H1 (cell line): ENCODE measurements around the gene CNOT6. TPM values are rescaled to one million over a fixed set of nuclear protein-coding genes. Genes with fewer than 3 reads are reported as not detected.

Experiments used
- CTCF ChIA-PET: fragments of 300-600 bp; sonication (Branson Sonifier 250); formaldehyde crosslinking; loops from one replicate; lab custom pipeline; 2021; ENCODE audit not compliant: partially characterized antibody; lab: Charles Lee
- POLR2A ChIA-PET: fragments of 300-600 bp; sonication (Branson Sonifier 250); formaldehyde crosslinking; loops from one replicate; lab custom pipeline; 2021; ENCODE audit warnings: inconsistent platforms; ENCODE audit not compliant: partially characterized antibody; lab: Charles Lee
- DNase-seq, 2 experiments: peaks; one replicate each; pipeline versions ENCODE4 v3.0.0 to v3.0.0-alpha.2; 2010 to 2022; ENCODE audit warnings: low spot score in 2 of 2, low read depth in 1 of 2, mixed read lengths in 1 of 2
- FAIRE-seq: peaks from 2 replicates; lab custom pipeline; 2011; peaks lifted over from hg19 to GRCh38; lab: Jason Lieb, UNC
- H2AFZ ChIP-seq: 2 replicates; pipeline ENCODE4 v1.8.1; 2012; ENCODE audit warnings: low read length, inconsistent platforms
- H2AK5ac ChIP-seq: 2 replicates; pipeline ENCODE4 v1.6.1; 2013; ENCODE audit warnings: low read depth, low read length
- H2BK120ac ChIP-seq: replicated peaks from 2 replicates; pipeline ENCODE3; 2013; ENCODE audit warnings: low read depth, low read length, inconsistent platforms
- H2BK12ac ChIP-seq: 2 replicates; pipeline ENCODE4 v1.6.1; 2013; ENCODE audit warnings: low read depth, low read length
- H2BK15ac ChIP-seq: 2 replicates; pipeline ENCODE4 v1.6.1; 2013; ENCODE audit warnings: low read length
- H2BK20ac ChIP-seq: 2 replicates; pipeline ENCODE4 v1.6.1; 2013; ENCODE audit warnings: low read length
- H2BK5ac ChIP-seq: 2 replicates; pipeline ENCODE4 v1.6.1; 2013; ENCODE audit warnings: low read depth, low read length
- H3K14ac ChIP-seq: 2 replicates; pipeline ENCODE4 v1.6.1; 2013; ENCODE audit warnings: inconsistent platforms; ENCODE audit not compliant: insufficient read length
- H3K18ac ChIP-seq: 2 replicates; pipeline ENCODE4 v1.6.1; 2013; ENCODE audit warnings: low read length; ENCODE audit errors: extremely low read depth
- H3K23ac ChIP-seq: 2 replicates; pipeline ENCODE4 v1.6.1; 2013; ENCODE audit warnings: inconsistent platforms; ENCODE audit not compliant: insufficient read length
- H3K23me2 ChIP-seq: 2 replicates; pipeline ENCODE4 v1.6.1; 2013; ENCODE audit warnings: low read depth, low read length
- H3K27ac ChIP-seq: 2 replicates; pipeline ENCODE4 v1.6.1; 2011; ENCODE audit warnings: low read depth, low read length, inconsistent platforms
- H3K27me3 ChIP-seq, 4 experiments: replicated peaks in 1 of 4; 1 replicate in 1 of 4; 2 replicates in 3 of 4; pipeline versions ENCODE4 v1.6.1 to v1.8.1; 2011 to 2013; ENCODE audit warnings: low read length in 3 of 4, mild to moderate bottlenecking in 3 of 4, inconsistent platforms in 2 of 4, mixed read lengths in 2 of 4, moderate library complexity in 1 of 4; ENCODE audit not compliant: control insufficient read depth in 3 of 4, insufficient read depth in 3 of 4; ENCODE audit errors: extremely low read depth in 1 of 4
- H3K36me3 ChIP-seq, 4 experiments: 2 replicates each; pipeline versions ENCODE4 v1.6.1 to v1.8.1; 2011 to 2013; ENCODE audit warnings: mild to moderate bottlenecking in 4 of 4, low read length in 3 of 4, moderate library complexity in 2 of 4, control low read depth in 1 of 4, inconsistent platforms in 1 of 4; ENCODE audit not compliant: insufficient read depth in 4 of 4, control insufficient read depth in 2 of 4
- H3K4ac ChIP-seq: replicated peaks from 2 replicates; pipeline ENCODE3; 2013; ENCODE audit warnings: low read length, low read depth, mixed read lengths, inconsistent platforms; ENCODE audit not compliant: insufficient read length
- H3K4me1 ChIP-seq, 4 experiments: replicated peaks in 1 of 4; 1 replicate in 1 of 4; 2 replicates in 3 of 4; pipeline versions ENCODE4 v1.6.1 to v1.8.1; 2011 to 2013; ENCODE audit warnings: low read length in 3 of 4, inconsistent platforms in 2 of 4, mixed read lengths in 1 of 4; ENCODE audit not compliant: insufficient read depth in 4 of 4, control insufficient read depth in 3 of 4
- H3K4me2 ChIP-seq, 2 experiments: 2 replicates each; pipeline versions ENCODE4 v1.6.1 to v1.8.1; 2011 to 2013; ENCODE audit warnings: low read depth in 2 of 2, low read length in 2 of 2, control low read depth in 1 of 2, inconsistent platforms in 1 of 2, mild to moderate bottlenecking in 1 of 2; ENCODE audit not compliant: insufficient read depth in 1 of 2
- H3K4me3 ChIP-seq, 4 experiments: fragments of 200-600, 300-600 bp in 1 of 4; sonication (generic), shearing (Covaris generic), sonication (Bioruptor Twin) in 1 of 4; 2 replicates each; pipeline versions ENCODE4 v1.5.1 to v1.8.1; 2011 to 2016; ENCODE audit warnings: low read length in 4 of 4, low read depth in 3 of 4, control low read depth in 2 of 4, inconsistent platforms in 2 of 4, mild to moderate bottlenecking in 2 of 4, mixed read lengths in 1 of 4, moderate library complexity in 1 of 4; ENCODE audit not compliant: insufficient read depth in 2 of 4; ENCODE audit errors: extremely low read depth in 1 of 4
- H3K56ac ChIP-seq: replicated peaks from 2 replicates; pipeline ENCODE3; 2013; ENCODE audit warnings: low read depth, mild to moderate bottlenecking, mixed read lengths, low read length, inconsistent platforms; ENCODE audit not compliant: insufficient read length
- H3K79me1 ChIP-seq: 2 replicates; pipeline ENCODE4 v1.6.1; 2013; ENCODE audit warnings: low read depth, low read length, control low read depth
- H3K79me2 ChIP-seq, 2 experiments: 2 replicates each; pipeline versions ENCODE4 v1.6.1 to v1.8.1; 2012 to 2013; ENCODE audit warnings: low read length in 2 of 2, mild to moderate bottlenecking in 2 of 2, inconsistent platforms in 1 of 2; ENCODE audit not compliant: insufficient read depth in 2 of 2, control insufficient read depth in 1 of 2
- H3K9ac ChIP-seq, 4 experiments: replicated peaks in 1 of 4; 1 replicate in 1 of 4; 2 replicates in 3 of 4; pipeline versions ENCODE4 v1.6.1 to v1.8.1; 2011 to 2013; ENCODE audit warnings: low read depth in 3 of 4, low read length in 3 of 4, control low read depth in 2 of 4, mild to moderate bottlenecking in 2 of 4, moderate library complexity in 2 of 4, inconsistent platforms in 1 of 4; ENCODE audit errors: extremely low read depth in 1 of 4
- H3K9me3 ChIP-seq, 2 experiments: 2 replicates each; pipeline versions ENCODE4 v1.6.1 to v1.8.1; 2012 to 2013; ENCODE audit warnings: mild to moderate bottlenecking in 2 of 2, moderate library complexity in 2 of 2, control low read depth in 1 of 2, inconsistent platforms in 1 of 2, low read depth in 1 of 2, low read length in 1 of 2, mixed read lengths in 1 of 2; ENCODE audit not compliant: insufficient read depth in 2 of 2
- H4K20me1 ChIP-seq, 2 experiments: replicated peaks in 1 of 2; 2 replicates each; pipeline versions ENCODE3 to v1.8.1; 2011 to 2013; ENCODE audit warnings: inconsistent platforms in 2 of 2, low read length in 2 of 2, mild to moderate bottlenecking in 1 of 2; ENCODE audit not compliant: insufficient read depth in 2 of 2, control insufficient read depth in 1 of 2
- H4K5ac ChIP-seq: 2 replicates; pipeline ENCODE4 v1.6.1; 2013; ENCODE audit warnings: low read length, low read depth, mixed read lengths, inconsistent platforms; ENCODE audit not compliant: insufficient read length
- H4K8ac ChIP-seq: 2 replicates; pipeline ENCODE4 v1.8.0; 2013; ENCODE audit warnings: mild to moderate bottlenecking, moderate library complexity, low read length, inconsistent platforms; ENCODE audit not compliant: insufficient read depth; ENCODE audit errors: extremely low read depth
- H4K91ac ChIP-seq: replicated peaks from 2 replicates; pipeline ENCODE3; 2013; ENCODE audit warnings: low read length, mixed read lengths, inconsistent platforms; ENCODE audit not compliant: insufficient read length
- CBX8 ChIP-seq: fragments of 300-800, 300-1000 bp; sonication (generic); IDR thresholded peaks from 2 replicates; pipeline ENCODE4 v1.7.1; 2016; ENCODE audit warnings: low read depth, low read length, borderline replicate concordance
- CHD2 ChIP-seq: IDR thresholded peaks from 2 replicates; pipeline ENCODE4 v1.6.1; 2012; ENCODE audit warnings: low read length, improper control_type of control experiment
- EP300 ChIP-seq, 2 experiments: IDR thresholded peaks; 1 replicate in 1 of 2; 2 replicates in 1 of 2; pipeline ENCODE4 v1.6.1; 2011 to 2012; ENCODE audit warnings: low read depth in 2 of 2, low read length in 2 of 2, mild to moderate bottlenecking in 2 of 2, borderline replicate concordance in 1 of 2, inconsistent platforms in 1 of 2, moderate library complexity in 1 of 2
- EZH2 ChIP-seq: fragments of 200-600 bp; sonication (generic); IDR thresholded peaks from 2 replicates; pipeline ENCODE4 v1.7.1; 2012; ENCODE audit warnings: low read depth, mild to moderate bottlenecking, moderate library complexity, low read length, inconsistent platforms; ENCODE audit not compliant: severe bottlenecking
- WGBS, 2 experiments: shearing (Covaris generic) in 1 of 2; methylation state at CpG; one replicate each; pipeline versions ENCODE4 v1.1.6 to v1.1.7; 2013 to 2015; ENCODE audit warnings: low lambda C conversion rate in 2 of 2, mixed read lengths in 2 of 2, inconsistent platforms in 1 of 2, low coverage in 1 of 2, missing lambda C conversion rate in 1 of 2; ENCODE audit not compliant: insufficient replicate concordance in 2 of 2, insufficient coverage in 1 of 2, insufficient read length in 1 of 2; ENCODE audit errors: extremely low coverage in 1 of 2, missing lambda C conversion rate in 1 of 2; 5-methylcytosine and 5-hydroxymethylcytosine counted together
- polyA plus RNA-seq, 7 experiments: library from polyadenylated mRNA; depleted of rRNA in 3 of 7; stranded (reverse) in 5 of 7; unstranded in 2 of 7; fragments of >200 nt in 5 of 7; fragments of 200-250 nt in 2 of 7; gene quantifications; 1 replicate in 5 of 7; 2 replicates in 1 of 7; 4 replicates in 1 of 7; pipeline versions ENCODE4 v1.2.1 to v1.2.3, GENCODE V29; 2011 to 2013; ENCODE audit warnings: missing spikeins in 2 of 7, mixed read lengths in 2 of 7
- total RNA-seq: library from RNA; stranded (reverse); fragmentation: NEBNext Ultra II Directional; extraction: Animal tissue kit (Norgen Biotek cat#: 25700); gene quantifications from 2 replicates; pipeline ENCODE4 v1.2.1, GENCODE V29; 2021

The CNOT6 gene
- total and polyA plus RNA-seq, 2 of the 8 experiments (the other 6 are each of a cell fraction or from before 2014, with no cell fraction given), result 10.7 to 45.4 TPM

DNA sequence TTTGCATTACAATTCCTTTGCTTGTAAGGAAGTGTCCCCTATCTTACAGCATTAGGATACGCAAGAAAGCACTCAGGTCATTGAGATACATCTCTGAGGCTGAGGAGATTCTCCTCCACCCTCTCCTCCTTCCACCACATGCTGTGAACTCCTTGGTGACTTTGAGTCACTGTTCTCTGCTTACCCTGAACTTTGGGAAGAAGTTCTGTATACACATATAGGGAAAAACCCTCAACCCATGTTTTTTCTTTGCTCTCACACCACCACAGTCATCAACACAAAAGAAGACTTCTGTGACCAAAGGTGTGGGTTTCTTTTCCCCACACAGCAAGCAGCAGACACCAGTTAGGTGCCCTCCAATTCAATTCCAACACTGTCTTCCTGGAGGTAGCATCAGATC lies 38.1 kb downstream of the CNOT6 start:
- H3K4me1 ChIP-seq, result no peaks in the 10 kb centered on the region
- H3K23ac ChIP-seq, result no peak overlapping the region
- peaks cover 11 to 74% of the 10 kb centered on the region in 2 experiments for H3K79me2 ChIP-seq
- no peak overlapping the region for H2BK15ac ChIP-seq
- H2BK5ac ChIP-seq, result no peak overlapping the region
- H3K9ac ChIP-seq, result no peak overlapping the region
- FAIRE-seq, result no peak
- no peak overlapping the region for H3K18ac ChIP-seq
- H3K14ac ChIP-seq, result no peak overlapping the region
- H3K27me3 ChIP-seq, result no peaks in the 10 kb centered on the region
- H4K5ac ChIP-seq, result no peak overlapping the region
- peaks cover 2 to 7% of the 10 kb centered on the region in 2 experiments for H4K20me1 ChIP-seq
- no peak for DNase-seq
- ChIA-PET CTCF (no interaction called here), POLR2A (no interaction called here)
- H3K36me3 ChIP-seq, result peaks cover 9 to 54% (median 28%) of the 10 kb centered on the region in 4 experiments; a peak in 7 of 8 replicates
- H3K4ac ChIP-seq, result no peak overlapping the region
- H2BK12ac ChIP-seq, result no peak overlapping the region
- peaks cover 7% of the 10 kb centered on the region; the same call in 1 of the 2 replicates for H3K79me1 ChIP-seq
- no peak overlapping the region for H4K8ac ChIP-seq
- no peak overlapping the region for H4K91ac ChIP-seq
- no peak overlapping the region for H3K4me3 ChIP-seq
- H2BK120ac ChIP-seq, result no peak overlapping the region
- TF ChIP-seq EZH2 (no peak), CBX8 (no peak), CHD2 (no peak), EP300 (IDR thresholded peaks at IDR 0.05; ENCODE audit: borderline replicate concordance in 1 of 2, low read depth in 2 of 2, low read length in 2 of 2) (no peak)
- no peaks in the 10 kb centered on the region for H3K23me2 ChIP-seq
- no peak overlapping the region for H3K56ac ChIP-seq
- no peak overlapping the region for H2AFZ ChIP-seq
- WGBS, 2 experiments, result 84% methylated on average over 1 of the region's 1 CpG; no CpG with 5 or more reads in 1 of the 2 experiments
- no peak overlapping the region for H2BK20ac ChIP-seq
- H2AK5ac ChIP-seq, result no peak overlapping the region
- peaks cover 6 to 15% of the 10 kb centered on the region in 2 experiments; a peak in 1 of 4 replicates for H3K9me3 ChIP-seq
- no peak overlapping the region for H3K27ac ChIP-seq
- H3K4me2 ChIP-seq, result no peak overlapping the region
